NCI-H1436 (cell line): ENCODE results near the gene ACADVL.
A peak's percentile ranks its signal among the peaks of the same experiment; 100 is the strongest.

ENCODE experiments used
- DNase-seq: peaks from one replicate; lab custom pipeline; 2025; lab: John Stamatoyannopoulos, UW

The ACADVL gene

GRCh38 chr17:7217113-7217987 lies 2.4 kb upstream of the ACADVL start:
- peak; percentile 62 for DNase-seq

GRCh38 chr17:7218166-7218565 lies 1.6 kb upstream of the ACADVL start:
- no peak for DNase-seq

DNA sequence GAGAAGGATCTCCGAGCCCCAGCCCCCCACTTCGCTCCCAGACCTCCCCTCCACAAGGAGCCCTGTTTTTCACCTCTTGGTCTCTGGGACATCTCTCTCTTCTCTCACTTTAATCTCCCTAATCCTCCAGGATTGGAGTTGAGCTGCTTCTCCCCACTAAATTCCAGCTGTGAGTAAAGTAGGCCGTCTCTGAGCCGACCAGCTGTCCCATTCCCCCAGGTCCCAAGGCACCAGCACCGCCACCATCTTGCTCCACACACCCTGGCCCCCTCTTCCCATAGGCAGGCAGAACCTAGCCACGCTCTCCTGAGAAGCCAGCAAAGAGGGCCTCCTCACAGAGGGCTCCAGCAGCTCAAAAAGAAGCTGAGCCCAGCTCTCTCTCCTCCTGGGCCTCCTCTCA lies 980 bp upstream of the ACADVL start:
- no peak for DNase-seq

DNA sequence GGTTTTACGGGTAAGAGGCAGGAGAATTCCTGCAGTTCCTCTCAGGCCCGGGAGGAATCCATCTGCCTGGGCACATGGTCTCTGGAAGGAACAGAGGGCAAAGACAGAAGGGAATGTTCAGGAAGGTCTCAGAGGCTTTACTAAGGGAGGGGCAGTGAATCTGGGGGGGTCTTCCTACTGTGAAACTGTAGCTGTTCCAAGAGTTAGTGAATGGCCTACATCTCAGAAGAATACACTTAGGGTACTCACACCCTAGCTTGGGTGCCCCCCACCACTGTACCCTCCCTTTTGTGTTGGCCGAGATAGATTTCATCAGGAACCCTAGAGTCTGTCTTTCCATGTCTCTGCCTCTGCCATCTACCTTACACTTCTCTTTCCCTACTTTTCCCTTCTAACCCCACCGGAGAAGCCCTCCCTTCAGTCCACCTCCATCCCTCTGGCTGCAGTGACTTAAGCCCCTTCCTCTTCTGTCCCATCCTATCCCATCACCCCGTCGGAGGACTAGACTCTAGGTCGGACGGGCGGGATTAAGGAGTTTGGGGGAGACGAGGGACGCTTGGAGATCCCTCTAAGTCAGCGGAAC lies 418 bp upstream of the ACADVL start:
- DNase-seq = no peak

DNA sequence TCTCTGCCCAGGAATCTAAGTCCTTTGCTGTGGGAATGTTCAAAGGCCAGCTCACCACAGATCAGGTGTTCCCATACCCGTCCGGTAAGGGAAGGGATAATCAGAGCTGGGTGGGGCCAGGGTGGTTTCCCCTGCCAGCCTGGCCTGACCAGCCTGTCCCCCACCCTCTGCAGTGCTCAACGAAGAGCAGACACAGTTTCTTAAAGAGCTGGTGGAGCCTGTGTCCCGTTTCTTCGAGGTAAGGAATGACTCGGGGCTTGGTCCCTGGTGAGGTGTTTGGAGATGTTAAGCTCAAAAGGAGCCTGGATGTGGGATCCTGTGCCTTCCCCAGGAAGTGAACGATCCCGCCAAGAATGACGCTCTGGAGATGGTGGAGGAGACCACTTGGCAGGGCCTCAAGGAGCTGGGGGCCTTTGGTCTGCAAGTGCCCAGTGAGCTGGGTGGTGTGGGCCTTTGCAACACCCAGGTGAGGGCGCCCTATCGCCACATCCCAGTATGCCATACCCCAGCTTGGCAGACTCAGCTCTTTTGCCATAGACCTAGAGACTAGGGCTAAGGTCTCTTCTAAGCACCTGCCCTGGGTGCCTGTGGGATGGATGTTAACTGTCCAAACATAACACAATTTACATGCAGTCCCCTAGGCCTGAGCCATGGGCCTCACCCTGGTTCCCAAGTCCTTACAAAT lies 997 bp downstream of the ACADVL start:
- no peak for DNase-seq

DNA sequence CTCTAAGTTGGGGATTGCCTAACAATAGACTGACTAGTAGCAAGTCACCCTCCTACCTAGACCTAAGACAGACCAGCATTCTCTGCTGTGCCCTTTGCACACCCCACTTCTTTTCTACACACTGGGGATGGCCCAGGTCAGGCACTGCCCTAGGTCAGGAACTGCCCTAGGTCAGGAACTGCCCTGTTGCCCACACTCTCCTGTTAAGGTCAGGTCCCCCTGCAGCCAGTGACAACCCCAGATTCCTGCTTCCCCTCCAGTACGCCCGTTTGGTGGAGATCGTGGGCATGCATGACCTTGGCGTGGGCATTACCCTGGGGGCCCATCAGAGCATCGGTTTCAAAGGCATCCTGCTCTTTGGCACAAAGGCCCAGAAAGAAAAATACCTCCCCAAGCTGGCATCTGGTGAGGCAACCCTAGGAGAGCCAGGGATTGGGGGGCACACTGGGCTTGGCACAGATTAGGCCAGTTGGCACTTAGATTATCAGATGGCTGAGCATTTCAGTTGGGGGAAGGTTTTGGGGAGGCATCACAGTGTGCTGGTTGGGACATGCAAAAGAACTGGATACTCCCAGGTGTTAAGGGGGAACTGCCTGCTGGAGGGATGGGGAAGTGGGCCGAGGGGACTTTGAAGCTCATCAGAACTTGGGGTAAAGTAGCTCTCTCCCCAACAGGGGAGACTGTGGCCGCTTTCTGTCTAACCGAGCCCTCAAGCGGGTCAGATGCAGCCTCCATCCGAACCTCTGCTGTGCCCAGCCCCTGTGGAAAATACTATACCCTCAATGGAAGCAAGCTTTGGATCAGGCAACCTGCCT lies 1.7 kb downstream of the ACADVL start:
- DNase-seq = no peak

GRCh38 chr17:7222093-7222971 lies 2.6 kb downstream of the ACADVL start:
- no peak for DNase-seq

GRCh38 chr17:7222972-7223292 lies 3.2 kb downstream of the ACADVL start:
- DNase-seq = no peak

GRCh38 chr17:7223375-7223774 lies 3.6 kb downstream of the ACADVL start:
- no peak for DNase-seq

GRCh38 chr17:7224110-7224509 lies 4.4 kb downstream of the ACADVL start:
- no peak for DNase-seq

- no peak for DNase-seq
These were observed 4.9 kb downstream of the ACADVL start for GRCh38 chr17:7224661-7225111.

DNA sequence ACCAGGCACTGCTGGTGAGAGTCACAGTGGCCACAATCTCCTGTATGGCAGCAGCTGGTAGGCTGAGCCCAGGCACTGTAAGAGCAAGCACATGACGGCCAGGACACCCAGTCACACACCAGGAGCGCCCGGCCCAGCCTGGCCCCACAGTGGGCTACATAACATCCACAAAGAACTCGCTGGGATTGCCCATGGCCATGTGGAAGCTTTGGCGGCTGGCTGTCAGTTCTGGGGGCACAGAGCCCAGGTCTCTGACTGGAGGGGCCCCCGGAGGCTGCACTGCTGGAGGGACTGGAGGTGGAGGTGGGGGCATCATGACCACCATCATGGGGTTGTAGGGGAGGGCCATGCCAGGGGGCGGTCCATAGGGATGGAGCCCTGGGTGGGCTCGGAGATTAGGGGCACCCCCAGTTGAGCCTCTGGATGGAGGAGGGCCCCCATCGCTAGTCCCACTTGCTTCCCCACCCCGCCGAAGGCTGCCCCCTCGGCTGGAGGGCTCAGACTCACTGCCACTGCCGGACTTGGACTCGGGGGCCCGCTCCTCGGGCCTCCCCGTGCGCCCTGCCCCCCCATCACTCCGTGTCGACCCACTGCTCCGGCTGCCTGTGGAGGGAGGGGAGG lies 6.1 kb downstream of the ACADVL start:
- DNase-seq = no peak

GRCh38 chr17:7226721-7227710 lies 7.3 kb downstream of the ACADVL start:
- DNase-seq = no peak

GRCh38 chr17:7228920-7229319 lies 9.2 kb downstream of the ACADVL start:
- DNase-seq = no peak

GRCh38 chr17:7229504-7229903 lies 9.8 kb downstream of the ACADVL start:
- no peak for DNase-seq

DNA sequence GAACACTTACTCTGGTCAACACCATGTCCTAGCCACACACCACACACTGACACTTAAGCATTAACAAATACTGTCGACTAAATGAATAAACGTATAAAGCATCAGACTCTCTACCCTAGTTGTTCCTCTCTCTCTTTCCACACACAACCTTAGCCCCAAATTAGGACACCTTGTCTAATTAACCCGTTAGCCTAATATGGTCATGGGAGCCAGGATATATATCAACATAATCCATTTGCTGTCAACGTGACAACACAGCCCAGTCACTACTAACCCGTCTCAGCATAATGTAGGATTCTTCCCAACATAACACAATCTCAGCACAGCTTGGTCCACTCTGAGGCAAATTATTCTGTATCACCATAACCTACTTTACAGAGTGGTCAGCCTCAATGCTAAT lies 12.4 kb downstream of the ACADVL start:
- DNase-seq = no peak

DNA sequence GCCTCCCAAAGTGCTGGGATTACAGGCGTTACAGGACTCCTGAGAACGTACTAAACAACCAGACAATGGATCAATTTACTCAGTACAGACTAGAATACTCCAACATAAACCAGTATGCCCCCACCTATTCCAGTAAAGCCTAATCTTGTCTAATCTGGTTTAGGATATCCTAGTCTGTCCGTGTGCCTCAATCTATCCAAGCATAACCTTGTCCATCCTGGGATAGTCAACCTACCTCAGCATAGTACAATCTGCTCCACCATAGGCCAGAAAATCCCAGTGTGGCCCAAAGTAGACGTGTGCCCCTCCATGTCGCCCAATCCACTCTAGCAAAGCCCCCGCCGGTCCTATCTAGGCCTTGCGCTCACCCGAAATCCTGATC lies 14.0 kb downstream of the ACADVL start:
- no peak for DNase-seq

DNA sequence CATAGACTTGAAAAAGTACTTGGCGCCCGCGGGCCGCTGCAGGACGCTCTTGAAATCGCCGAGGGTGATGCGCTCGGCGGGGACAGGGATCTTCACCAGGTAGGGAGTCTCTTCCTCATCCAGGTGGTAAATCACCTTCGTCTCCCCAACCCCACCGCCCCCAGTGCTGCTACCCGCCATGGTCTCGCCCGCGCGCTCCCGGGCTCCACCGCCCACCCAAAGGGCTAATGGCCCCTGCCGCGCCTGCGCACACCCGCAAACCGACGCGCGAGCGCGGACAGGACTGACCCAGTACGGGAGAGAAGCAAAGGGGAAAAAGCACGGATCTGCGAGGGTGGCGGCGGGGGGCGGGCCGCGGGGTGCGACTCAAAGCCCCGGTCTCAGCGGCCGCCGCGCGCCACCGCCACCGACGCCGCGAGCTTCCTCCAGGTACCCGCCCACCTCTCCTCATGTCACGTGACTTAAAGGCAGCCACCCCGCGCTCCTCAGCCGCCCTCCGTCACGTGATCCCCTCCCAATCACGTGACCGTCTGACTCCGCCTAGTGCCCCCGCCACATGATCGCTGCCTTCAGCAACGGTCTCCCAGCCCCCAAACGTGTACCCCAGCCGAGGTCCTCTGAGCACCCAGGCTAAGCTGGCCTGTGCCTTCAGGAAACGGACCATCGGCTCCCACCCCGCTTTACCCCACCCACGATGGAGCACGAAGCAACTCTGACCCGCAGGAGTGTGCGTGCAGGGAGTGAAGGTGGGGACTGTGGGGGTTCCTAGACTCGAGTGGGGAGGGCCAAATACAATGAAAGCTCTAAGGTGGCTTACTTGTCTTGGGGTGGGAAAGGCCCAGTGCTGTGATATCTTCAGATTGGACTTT lies 14.6 kb downstream of the ACADVL start, which contains the start of gene DVL2:
Gene DVL2 (minus strand): TSS at position 435 of the 869 bp plus-strand sequence. CDS start 255 bp downstream, at position 180.
- DNase-seq = peak; percentile 95
